IMR-90 (cell line): Measurements from ENCODE around the gene RASSF4. TPM values are rescaled to one million over a fixed set of nuclear protein-coding genes. Genes with fewer than 3 reads are reported as not detected.

Experiments
- ATAC-seq: fragments of 200-7000 bp; cut with Tn5 transposase; 2 replicates; pipeline ENCODE4 v1.9.1; 2020; ENCODE audit warnings: low read depth, mild to moderate bottlenecking, moderate library complexity
- BruUV-seq: library from RNA; stranded (reverse); fragments of 400-500 nt; replicated peaks from 2 replicates; lab custom pipeline; 2021; lab: Mats Ljungman, UMichigan
- CTCF ChIA-PET: fragments of 300-600 bp; formaldehyde crosslinking; extraction: SDS; loops from one replicate; lab custom pipeline; 2021; ENCODE audit warnings: antibody characterized with exemption; lab: Yijun Ruan, JAX
- POLR2A ChIA-PET: fragments of 300-600 bp; sonication (Branson Sonifier 250); formaldehyde crosslinking; loops from one replicate; lab custom pipeline; 2022; ENCODE audit warnings: antibody characterized with exemption; ENCODE audit not compliant: unreplicated experiment; lab: Charles Lee
- DNase-seq: peaks from one replicate; pipeline ENCODE4 v3.0.0; 2013
- H2AFZ ChIP-seq: replicated peaks from 2 replicates; pipeline ENCODE3; 2013; ENCODE audit warnings: low read length, mild to moderate bottlenecking; ENCODE audit not compliant: poor library complexity
- H2AK5ac ChIP-seq: 2 replicates; pipeline ENCODE4 v1.6.1; 2013; ENCODE audit warnings: low read depth, low read length, inconsistent platforms
- H2AK9ac ChIP-seq: replicated peaks from 2 replicates; pipeline ENCODE3; 2013; ENCODE audit warnings: mild to moderate bottlenecking, low read depth, low read length, moderate library complexity; ENCODE audit not compliant: poor library complexity
- H2BK120ac ChIP-seq: 2 replicates; pipeline ENCODE4 v1.6.1; 2013; ENCODE audit warnings: low read depth, low read length, inconsistent platforms
- H2BK15ac ChIP-seq: 3 replicates; pipeline ENCODE4 v1.6.1; 2013; ENCODE audit warnings: low read depth, low read length, inconsistent platforms
- H2BK20ac ChIP-seq: 2 replicates; pipeline ENCODE4 v1.6.1; 2013; ENCODE audit warnings: low read depth, mild to moderate bottlenecking, inconsistent platforms, low read length, moderate library complexity
- H2BK5ac ChIP-seq: 2 replicates; pipeline ENCODE4 v1.6.1; 2013; ENCODE audit warnings: mild to moderate bottlenecking, low read depth, low read length, inconsistent platforms; ENCODE audit not compliant: poor library complexity, severe bottlenecking
- H3K14ac ChIP-seq: replicated peaks from 2 replicates; pipeline ENCODE4 v1.6.1; 2013; ENCODE audit warnings: low read depth, low read length, inconsistent platforms
- H3K18ac ChIP-seq: 2 replicates; pipeline ENCODE4 v1.6.1; 2013; ENCODE audit warnings: low read depth, low read length, control low read depth
- H3K23ac ChIP-seq: 2 replicates; pipeline ENCODE4 v1.6.1; 2013; ENCODE audit warnings: low read depth, low read length, inconsistent platforms
- H3K27ac ChIP-seq: 2 replicates; pipeline ENCODE4 v1.5.1; 2013; ENCODE audit warnings: mild to moderate bottlenecking, control low read depth, low read length; ENCODE audit not compliant: insufficient read depth
- H3K27me3 ChIP-seq: 2 replicates; pipeline ENCODE4 v1.6.1; 2013; ENCODE audit warnings: low read length; ENCODE audit not compliant: control insufficient read depth, insufficient read depth
- H3K36me3 ChIP-seq: 2 replicates; pipeline ENCODE4 v1.6.1; 2013; ENCODE audit warnings: low read length, mixed read lengths; ENCODE audit not compliant: control insufficient read depth, insufficient read depth
- H3K4ac ChIP-seq: 2 replicates; pipeline ENCODE4 v1.6.1; 2013; ENCODE audit warnings: low read depth, low read length, inconsistent platforms
- H3K4me1 ChIP-seq: 2 replicates; pipeline ENCODE4 v1.6.1; 2013; ENCODE audit warnings: low read length, mixed read lengths; ENCODE audit not compliant: control insufficient read depth, insufficient read depth
- H3K4me2 ChIP-seq: 2 replicates; pipeline ENCODE4 v1.6.1; 2013; ENCODE audit warnings: low read depth, mild to moderate bottlenecking, control low read depth, low read length, moderate library complexity
- H3K4me3 ChIP-seq: 2 replicates; pipeline ENCODE4 v1.5.1; 2013; ENCODE audit warnings: low read depth, mild to moderate bottlenecking, control low read depth, low read length, moderate library complexity; ENCODE audit not compliant: insufficient read depth
- H3K56ac ChIP-seq: 2 replicates; pipeline ENCODE4 v1.6.1; 2013; ENCODE audit warnings: low read length, inconsistent platforms; ENCODE audit not compliant: insufficient read depth; ENCODE audit errors: extremely low read depth
- H3K79me1 ChIP-seq, 2 experiments: 2 replicates each; pipeline ENCODE4 v1.6.1; 2013; ENCODE audit warnings: low read length in 2 of 2, inconsistent platforms in 1 of 2, low read depth in 1 of 2
- H3K9ac ChIP-seq: 2 replicates; pipeline ENCODE4 v1.6.1; 2013; ENCODE audit warnings: low read depth, low read length, control low read depth
- H3K9me1 ChIP-seq: 2 replicates; pipeline ENCODE4 v1.6.1; 2013; ENCODE audit warnings: low read length, inconsistent platforms; ENCODE audit not compliant: insufficient read depth
- H3K9me3 ChIP-seq: 2 replicates; pipeline ENCODE4 v1.6.1; 2013; ENCODE audit warnings: low read length; ENCODE audit not compliant: control insufficient read depth, insufficient read depth
- H4K20me1 ChIP-seq: 2 replicates; pipeline ENCODE4 v1.6.1; 2013; ENCODE audit warnings: low read length, inconsistent platforms; ENCODE audit not compliant: insufficient read depth
- H4K5ac ChIP-seq: 2 replicates; pipeline ENCODE4 v1.6.1; 2013; ENCODE audit warnings: mild to moderate bottlenecking, low read depth, low read length, control low read depth
- H4K8ac ChIP-seq, 2 experiments: 2 replicates each; pipeline ENCODE4 v1.6.1; 2013; ENCODE audit warnings: low read depth in 2 of 2, low read length in 2 of 2, control low read depth in 1 of 2, inconsistent platforms in 1 of 2
- H4K91ac ChIP-seq: 2 replicates; pipeline ENCODE4 v1.6.1; 2013; ENCODE audit warnings: low read depth, low read length, inconsistent platforms; ENCODE audit not compliant: insufficient read depth
- CTCF ChIP-seq: conservative IDR thresholded peaks from 2 replicates; pipeline ENCODE4 v1.5.1; 2012; ENCODE audit warnings: mild to moderate bottlenecking, low read depth, low read length, improper control_type of control experiment
- WGBS, 2 experiments: methylation state at CpG; one replicate each; pipeline versions ENCODE4 v1.1.5 to v1.1.7; 2013; ENCODE audit warnings: missing lambda C conversion rate in 2 of 2; ENCODE audit not compliant: insufficient read length in 1 of 2; ENCODE audit errors: extremely low coverage in 2 of 2; 5-methylcytosine and 5-hydroxymethylcytosine counted together
- dilution Hi-C: fragments of 300-500 bp; cut with HindIII; formaldehyde crosslinking; loops from one replicate; pipeline ENCODE4 v1.14.3; 2018; ENCODE audit warnings: low sequenced_read_pairs; ENCODE audit not compliant: unreplicated experiment
- in situ Hi-C: fragments of 300-500 bp; cut with MboI; formaldehyde crosslinking; loops from 3 replicates; pipeline ENCODE4 v1.14.3; 2019; ENCODE audit warnings: low sequenced_read_pairs, inconsistent platforms, mixed read lengths
- intact Hi-C: fragments of 100-400 bp; cut with micrococcal nuclease; formaldehyde crosslinking; loops from 2 replicates; pipeline ENCODE4 v1.10.0; 2022
- polyA plus RNA-seq, 3 experiments: library from polyadenylated mRNA; depleted of rRNA; stranded (reverse); fragments of >200 nt; gene quantifications; 2 replicates each; pipeline ENCODE4 v1.2.3, GENCODE V29; 2012; ENCODE audit warnings: low replicate concordance in 1 of 3
- total RNA-seq: library from RNA; depleted of rRNA; stranded (reverse); fragments of >200 nt; gene quantifications from 2 replicates; pipeline ENCODE4 v1.2.3, GENCODE V29; 2012

The RASSF4 gene
- total and polyA plus RNA-seq, 2 of the 4 experiments (the other 2 are of a cell fraction) = 5.9 to 8.6 TPM

DNA sequence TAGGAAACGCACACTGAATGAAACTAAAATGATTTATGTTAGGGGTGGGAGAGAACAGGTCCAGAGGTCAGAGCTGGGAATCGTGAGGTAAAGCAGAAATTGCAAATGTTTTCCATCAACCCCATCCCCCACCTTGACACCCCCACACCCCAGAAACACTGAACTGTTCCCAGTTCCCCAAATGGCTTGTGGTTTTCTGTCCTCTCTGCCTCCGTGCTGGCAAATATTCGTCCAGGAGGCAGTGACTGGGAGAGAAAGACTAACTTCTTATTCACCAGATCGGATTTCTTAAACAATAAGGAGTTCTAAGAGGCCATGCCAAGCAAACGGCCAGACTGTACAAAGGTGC lies 730 bp upstream of the RASSF4 start:
- peak overlapping the region; percentile 96 for H2AFZ ChIP-seq
- H3K4ac ChIP-seq = peak overlapping the region; percentile 82
- peak overlapping the region; percentile 89 for H3K4me3 ChIP-seq
- peak overlapping the region; percentile 8 for H3K14ac ChIP-seq
- DNase-seq (no peak), ATAC-seq (no peak)
- no peak overlapping the region; a peak in 1 of 4 replicates for H4K8ac ChIP-seq
- peak overlapping the region; percentile 82 for H2BK5ac ChIP-seq
- H2AK9ac ChIP-seq = peak overlapping the region; percentile 74
- no peaks in the 10 kb centered on the region for H3K27me3 ChIP-seq
- H2BK120ac ChIP-seq = peak overlapping the region; percentile 3; the same call in 1 of the 2 replicates
- dilution Hi-C loops = no loop called here
- H2BK20ac ChIP-seq = no peak overlapping the region
- H4K20me1 ChIP-seq = no peaks in the 10 kb centered on the region
- H3K9me1 ChIP-seq = peaks cover 9% of the 10 kb centered on the region
- H4K91ac ChIP-seq = peak overlapping the region; percentile 14
- H3K9ac ChIP-seq = peak overlapping the region; percentile 78
- intact Hi-C loops = no loop called here
- no peak overlapping the region for H3K18ac ChIP-seq
- no peak overlapping the region for H2BK15ac ChIP-seq
- peaks cover 2% of the 10 kb centered on the region; the same call in 1 of the 2 replicates for H3K9me3 ChIP-seq
- H3K56ac ChIP-seq = peak overlapping the region; percentile 23; the same call in 1 of the 2 replicates
- TF ChIP-seq CTCF = no peak
- in situ Hi-C loops = no loop called here
- H4K5ac ChIP-seq = peak overlapping the region; percentile 71; the same call in 1 of the 2 replicates
- H3K27ac ChIP-seq = peak overlapping the region; percentile 81
- no TSS peak for BruUV-seq
- no peak overlapping the region for H2AK5ac ChIP-seq
- H3K79me1 ChIP-seq = peaks cover 11 to 27% of the 10 kb centered on the region in 2 experiments; a peak in 3 of 4 replicates
- peak overlapping the region; percentile 83 for H3K4me2 ChIP-seq
- peaks cover 8% of the 10 kb centered on the region; the same call in 1 of the 2 replicates for H3K36me3 ChIP-seq
- POLR2A ChIA-PET = no interaction called here
- CTCF ChIA-PET = no interaction called here
- peaks cover 12% of the 10 kb centered on the region for H3K4me1 ChIP-seq
- H3K23ac ChIP-seq = no peak overlapping the region
- WGBS, 2 experiments = no CpG with 5 or more reads among the region's 6 CpGs
